Embryonic facial prominence (tissue), 1 donor: ENCODE results near the gene GNLY.

Source experiments
- DNase-seq: peaks from one replicate; pipeline ENCODE4 v3.0.0-alpha.2; 2016; ENCODE audit errors: extremely low spot score

The GNLY gene

GRCh38 chr2:85744741-85745601 is 50.8 kb downstream of the GNLY start:
- DNase-seq, result no peak

GRCh38 chr2:85745619-85746018 is 51.5 kb downstream of the GNLY start:
- DNase-seq, result no peak

DNA sequence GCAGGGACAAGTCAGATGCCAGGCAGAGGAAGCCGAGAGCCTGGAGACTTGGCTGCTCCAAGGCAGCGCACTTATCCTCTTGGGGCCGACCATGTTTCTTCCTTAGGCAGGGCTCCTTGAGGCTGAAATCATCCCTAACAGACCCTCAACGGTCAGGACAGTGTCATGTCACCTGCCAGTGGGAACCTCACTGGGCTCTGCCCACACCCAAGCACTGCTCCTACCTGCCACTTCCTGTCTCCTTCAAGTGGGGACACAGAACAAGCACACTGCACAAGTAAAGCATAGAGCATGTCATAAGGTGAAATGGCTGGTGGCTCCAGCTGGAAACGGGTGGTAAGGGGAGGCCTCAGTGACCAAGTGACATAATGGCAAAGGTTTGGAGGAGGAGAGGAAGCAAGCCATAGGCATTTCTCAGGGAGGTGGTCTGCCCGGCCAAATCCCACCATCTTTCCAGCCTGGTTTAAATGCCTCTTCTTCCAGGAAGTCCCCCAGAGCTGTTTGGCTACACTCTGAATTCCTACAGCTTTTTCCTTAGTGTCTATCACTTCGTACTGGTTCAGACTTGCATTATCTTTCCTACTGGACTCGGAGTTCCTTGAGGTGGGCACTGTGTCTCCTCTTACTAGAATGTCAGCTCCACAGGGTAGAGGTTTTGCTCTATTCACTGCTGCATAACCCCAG is 52.3 kb downstream of the GNLY start:
- no peak for DNase-seq

- no peak for DNase-seq
These were observed 53.3 kb downstream of the GNLY start for GRCh38 chr2:85747441-85747840.

- DNase-seq, result no peak
These were observed 54.0 kb downstream of the GNLY start for GRCh38 chr2:85748039-85748734.
